NCI-H187 treated with DMSO at 0.1 percent for 48 hours (cell line): ENCODE data around the gene SMYD3.

ENCODE experiments used
- DNase-seq: peaks from one replicate; lab custom pipeline; 2025; lab: John Stamatoyannopoulos, UW

SMYD3 gene

DNA sequence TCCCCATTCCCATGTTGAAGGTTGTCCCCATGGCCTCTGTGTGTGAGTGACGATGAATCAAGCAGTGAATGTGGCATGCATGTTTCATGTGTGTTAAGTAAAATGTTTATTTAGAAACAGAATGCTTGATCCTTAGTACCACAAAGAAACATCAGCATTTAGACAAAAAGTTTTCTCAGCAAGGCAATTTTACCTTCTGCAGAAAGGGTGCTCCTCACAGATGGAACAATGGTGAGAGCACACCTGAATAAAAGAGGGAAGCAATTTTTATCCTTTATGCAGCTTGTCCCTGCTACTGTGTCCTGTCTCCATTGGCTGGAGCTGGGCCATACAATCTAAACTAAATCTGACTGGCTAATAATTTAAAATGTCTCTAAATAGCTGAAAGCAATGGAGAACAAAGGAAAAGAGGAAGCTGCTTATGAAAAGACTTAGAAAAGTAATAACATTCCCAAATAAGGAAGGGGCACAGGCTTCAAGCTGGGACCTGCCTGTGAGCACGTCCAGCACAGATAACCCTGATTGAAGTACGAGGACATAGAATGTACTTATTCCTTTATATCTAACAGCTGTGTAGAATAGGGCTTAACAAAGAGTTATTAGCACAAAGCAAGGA, 8.4 kb upstream of the SMYD3 start:
- DNase-seq: no peak

DNA sequence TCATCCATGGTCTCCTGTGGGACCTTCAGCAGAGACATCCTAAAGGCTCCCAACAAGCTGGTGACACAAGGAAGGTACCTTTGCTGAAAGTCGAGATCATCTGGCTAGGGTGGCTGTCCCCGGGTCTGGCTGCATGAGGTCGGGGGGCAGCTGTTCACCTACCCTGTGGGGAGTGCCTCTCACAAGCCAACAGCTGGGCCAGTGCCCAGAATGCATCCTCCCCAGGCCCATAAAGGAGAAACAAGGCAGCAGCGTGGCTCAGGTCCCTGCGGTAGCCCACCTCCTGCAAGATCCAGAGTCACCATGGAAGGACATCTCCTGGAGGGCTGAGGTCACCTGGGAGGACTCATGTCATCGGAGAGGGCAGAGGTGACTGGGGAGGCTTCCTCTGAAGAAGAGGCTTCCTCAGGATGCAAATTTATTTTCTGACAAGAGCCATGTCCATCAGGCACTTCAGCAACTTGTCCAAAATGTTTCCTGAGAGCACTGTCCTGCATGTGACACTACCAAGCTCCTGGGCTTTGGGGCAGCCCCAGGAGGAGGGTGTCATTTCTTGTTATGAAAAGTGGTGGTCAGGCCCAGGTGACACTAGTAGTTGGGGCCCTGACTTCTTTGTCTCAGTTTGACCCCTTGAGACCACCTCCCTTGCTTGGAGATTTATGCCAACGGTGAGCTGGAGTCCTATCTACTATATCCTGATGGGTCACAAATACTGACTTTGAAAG, 6.7 kb upstream of the SMYD3 start:
- no peak for DNase-seq

DNA sequence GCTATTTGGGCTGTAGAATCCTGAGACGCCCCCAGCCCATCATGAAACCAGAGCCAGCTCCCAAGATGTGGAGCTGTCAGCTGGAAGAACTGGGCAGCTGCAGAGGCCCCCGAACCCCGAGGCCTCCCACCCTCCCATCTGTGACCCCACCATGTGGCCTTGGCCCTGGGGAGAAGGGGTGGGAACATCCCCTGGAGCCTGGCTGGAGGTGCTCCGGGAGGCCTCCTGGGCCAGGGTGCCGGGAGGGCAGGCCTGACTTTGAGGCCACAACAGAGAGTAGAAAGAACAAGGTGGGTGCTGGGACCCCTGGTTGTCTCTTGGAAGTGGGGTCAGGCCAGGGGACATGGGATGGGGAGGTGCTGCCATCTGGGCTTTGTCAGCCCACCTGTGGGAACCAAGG, 6.0 kb upstream of the SMYD3 start:
- no peak for DNase-seq

DNA sequence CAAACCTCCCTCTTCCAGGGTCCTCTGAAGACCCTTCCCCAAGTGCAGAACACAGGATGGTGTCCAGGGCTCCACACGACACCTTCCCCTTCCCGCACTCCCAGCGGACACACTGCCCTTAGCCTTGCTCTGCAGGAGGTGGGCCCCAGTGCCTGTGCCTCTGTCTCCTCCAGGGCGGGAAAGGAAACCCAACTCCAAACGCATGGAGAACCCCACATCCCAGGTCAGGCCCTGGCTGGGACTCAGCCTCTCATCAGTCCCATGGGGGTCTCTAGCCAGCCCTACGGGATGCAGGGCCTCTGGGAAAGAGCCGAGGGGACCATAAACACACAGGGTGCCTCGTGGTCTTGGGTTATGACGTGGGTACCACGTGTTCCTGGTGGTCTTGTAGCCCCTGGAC, 5.6 kb upstream of the SMYD3 start:
- no peak for DNase-seq

DNA sequence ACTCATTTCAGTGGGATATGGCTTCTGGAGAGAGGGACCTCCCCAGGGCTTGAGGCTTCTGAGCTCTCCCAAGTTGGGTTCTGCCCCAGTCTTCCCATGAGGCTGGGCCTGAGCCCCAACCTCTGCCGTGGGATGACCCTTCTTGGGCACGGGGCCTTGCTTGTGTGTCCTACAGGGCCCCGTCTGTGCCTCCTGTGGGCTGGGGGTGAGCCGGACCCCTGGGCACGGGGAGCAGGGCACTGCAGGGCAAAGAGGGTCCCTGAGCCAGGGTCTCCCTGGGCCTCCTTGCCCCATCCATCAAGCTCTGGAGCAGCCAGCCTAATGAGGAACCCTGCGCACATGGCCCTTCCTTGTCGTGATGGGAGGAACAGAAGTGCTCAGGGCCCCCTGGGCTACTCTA, 5.2 kb upstream of the SMYD3 start:
- no peak for DNase-seq

DNA sequence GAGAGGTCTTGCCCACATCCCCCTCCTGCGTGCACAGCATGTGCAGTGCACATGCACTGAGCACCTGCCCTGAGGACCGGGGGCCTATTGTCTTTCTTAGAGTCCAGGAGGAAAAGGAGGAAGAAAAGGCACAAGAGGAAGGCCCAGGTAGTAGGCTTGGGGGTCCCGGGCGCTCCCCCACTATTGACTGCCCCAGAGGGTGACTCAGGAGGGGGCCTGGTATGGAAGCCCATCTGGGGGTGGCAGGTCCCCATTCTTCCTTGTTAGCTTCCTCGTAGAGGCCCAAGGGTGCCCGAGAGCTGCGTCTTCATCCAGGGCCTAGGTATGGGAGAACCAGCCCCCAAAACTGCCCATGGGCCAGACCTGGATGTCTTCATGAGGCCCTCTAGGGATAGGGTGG, 4.1 kb upstream of the SMYD3 start:
- no peak for DNase-seq

DNA sequence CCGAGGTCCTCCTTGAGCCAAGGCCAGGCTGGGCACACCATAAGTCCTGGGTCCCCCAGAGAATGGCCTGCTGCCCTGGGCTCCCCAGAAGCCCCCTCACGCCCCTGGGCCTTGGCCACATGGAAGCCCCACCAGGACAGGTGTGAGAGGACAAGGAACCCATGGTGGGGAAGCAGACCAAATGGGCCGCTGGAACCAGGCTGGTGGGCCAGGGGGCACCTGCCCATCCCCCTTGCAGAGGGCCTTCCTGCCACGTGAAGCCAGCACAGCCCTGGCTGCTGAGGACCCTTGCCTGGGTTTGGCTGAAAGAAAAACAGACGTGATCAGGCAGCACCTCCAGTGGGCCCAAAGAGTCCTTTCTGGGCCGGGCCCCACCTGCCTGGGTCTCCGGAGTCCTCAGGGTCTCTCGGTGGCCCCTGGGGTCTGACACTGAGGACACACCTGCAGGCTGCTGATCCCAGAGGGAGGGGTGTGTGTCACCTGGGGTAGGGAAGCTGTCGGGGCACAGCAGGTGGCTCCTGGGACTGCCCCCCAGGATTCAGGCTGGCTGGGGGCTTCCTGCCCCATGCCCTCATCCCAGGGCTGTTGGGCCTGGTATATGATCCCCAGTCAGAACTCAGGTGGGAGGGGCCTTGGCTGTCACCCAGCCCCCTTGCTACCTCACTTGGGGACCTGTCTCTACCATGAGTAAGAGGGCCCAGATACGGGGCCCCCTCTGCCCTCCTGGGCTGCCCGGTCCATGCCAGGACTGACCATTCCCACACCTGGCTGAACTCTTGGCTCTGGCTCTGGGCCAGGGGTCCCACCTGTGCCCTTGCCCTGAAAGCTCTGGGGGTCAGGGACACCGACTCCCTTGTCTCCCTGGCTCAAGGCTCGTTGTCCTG, 3.3 kb upstream of the SMYD3 start:
- no peak for DNase-seq

DNA sequence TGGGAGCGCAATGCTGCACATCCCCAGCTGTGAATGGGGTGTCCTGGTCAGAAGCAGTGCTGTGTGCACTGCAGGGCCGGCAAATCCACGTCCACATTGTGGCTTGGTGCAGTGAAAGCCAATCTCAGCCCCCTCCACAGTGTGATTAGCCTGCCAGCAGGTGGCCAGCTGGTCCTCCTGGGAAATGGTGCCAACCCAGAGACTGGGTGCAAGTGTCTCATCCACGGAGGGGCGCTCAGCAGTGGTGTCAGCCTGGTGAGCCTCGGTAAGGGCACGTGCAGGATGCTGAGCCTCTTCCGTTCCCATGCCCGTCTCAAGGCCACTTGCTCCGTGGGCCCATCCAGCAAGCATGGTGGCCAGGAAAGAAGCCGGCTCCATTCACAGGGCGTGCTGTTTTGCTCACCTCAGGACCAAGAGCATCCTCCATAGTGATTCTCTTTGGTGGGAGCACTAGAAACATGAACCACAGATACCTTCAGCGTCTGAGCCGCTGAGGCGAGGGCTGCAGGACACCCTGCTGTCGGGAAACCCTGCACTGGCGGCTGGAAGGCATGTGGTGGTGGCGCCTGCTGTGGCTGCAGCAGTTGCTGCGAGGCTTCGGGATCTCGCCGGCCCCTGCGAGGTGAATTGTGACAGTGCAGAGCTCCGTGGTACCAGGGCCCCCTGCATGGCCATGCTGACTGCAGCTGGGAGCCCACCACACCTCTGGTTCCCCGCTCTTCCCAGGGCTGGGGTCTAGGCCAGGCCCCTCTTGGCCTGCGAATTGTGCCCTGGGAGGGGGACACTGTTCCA, 2.0 kb upstream of the SMYD3 start:
- no peak for DNase-seq

DNA sequence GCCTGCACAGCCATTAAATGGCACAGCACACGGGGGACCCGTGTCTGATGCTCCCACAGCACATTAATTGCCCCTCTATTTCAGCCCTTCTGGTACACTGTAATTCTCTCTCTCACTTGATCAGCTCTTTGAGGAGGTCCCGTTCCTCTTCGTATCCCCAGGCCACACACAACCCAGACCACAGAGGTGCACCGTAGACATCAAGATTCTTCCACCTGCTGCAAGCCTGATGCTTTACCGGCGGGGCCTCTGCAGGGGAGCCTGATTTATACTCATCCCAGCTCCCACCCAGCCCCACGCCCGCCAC, 759 bp downstream of the SMYD3 start:
- DNase-seq: no peak

DNA sequence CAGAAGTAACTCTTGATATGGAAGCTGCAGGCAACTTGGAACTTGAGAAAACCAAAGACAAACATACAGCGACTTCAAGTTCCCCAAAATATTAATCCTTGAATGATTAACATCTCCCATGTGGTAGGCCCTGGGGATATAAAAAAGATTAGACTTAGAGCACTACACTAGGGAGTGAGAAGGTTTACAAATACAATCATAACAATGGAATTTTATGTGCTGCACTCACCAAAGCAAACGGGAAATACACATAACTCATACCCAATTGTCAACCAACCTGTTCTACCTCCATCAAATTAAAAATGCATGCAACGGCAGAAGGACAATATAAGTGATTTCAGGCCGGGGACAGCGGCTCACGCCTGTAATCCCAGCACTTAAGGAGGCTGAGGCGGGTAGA, 3.7 kb downstream of the SMYD3 start:
- no peak for DNase-seq

DNA sequence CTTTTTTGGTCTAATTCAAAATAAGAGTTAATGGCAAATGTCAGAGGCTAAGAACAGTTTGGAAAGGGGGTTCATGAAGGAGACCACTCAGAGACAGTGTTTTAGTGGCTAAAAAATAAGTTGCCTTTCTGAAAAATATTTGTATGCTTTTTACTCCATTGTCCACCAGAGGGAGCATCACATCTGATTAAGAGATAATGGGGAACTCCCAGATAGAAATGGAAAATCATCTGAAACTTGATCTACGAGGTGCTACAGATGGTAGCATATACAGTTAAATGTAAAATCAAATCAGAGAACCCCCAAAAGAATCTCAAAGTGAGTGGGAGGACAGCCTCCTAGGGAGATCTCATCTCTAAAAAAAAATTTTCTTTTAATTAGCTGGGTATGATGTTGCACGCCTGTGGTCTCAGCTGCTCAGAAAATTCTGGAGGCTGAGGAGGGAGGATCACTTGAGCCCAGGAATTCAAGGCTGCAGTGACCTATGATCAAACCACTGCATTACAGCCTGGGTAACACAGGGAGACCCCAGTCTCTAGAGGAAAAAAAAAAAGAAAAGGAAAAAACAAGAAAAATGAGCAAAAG, 9.7 kb downstream of the SMYD3 start:
- DNase-seq: no peak

DNA sequence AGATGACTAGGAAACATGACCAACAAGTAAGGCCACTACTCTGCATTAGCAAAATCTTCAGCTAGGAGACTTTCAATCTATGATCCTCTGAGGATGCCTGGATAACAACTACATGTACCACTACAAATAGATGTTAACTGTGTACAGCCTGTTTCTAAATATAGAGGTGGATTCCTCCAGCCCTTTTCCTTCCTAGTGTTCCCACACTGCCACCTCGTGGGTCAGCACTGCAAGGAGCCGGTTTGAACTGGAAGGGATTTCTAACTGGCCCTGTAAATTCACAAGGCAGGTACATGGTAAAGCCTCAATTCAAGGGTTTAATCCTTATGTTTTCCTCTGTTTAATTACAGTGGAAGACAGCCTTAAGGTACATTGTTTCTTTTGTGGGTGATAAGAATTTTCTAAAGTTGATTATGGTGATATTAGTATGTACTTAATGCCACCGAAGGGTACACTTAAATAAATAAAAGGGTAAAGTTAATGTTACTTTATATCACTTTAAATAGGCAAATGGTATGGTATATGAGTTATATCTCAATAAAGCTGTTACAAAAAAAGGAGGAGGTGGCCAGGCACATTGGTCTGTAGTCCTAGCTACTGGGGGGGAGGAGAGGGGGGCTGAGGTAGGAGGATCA, 14.4 kb downstream of the SMYD3 start:
- DNase-seq: no peak

DNA sequence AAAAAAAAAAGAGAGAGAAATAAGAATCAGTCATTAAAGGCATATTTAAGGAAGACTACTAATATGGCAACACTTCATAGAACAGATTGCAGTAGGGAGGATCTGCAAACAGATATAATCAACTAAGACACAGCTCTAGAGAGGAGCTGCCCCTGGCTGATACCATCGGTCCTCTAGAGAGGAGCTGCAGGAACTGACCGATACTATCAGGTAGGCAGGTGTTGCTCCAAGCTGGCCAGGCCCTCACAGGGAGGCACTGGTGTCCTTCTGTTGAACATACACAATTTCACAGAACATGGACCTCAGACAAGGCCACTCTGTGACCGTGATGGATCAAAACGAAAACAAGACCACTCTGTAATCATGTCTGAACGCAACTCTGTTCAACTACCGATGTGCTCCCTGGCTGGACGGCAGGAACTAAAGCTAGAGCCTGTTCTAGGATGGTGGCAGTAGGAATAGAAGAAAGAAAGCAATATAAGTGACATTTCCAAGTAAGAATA, 15.5 kb downstream of the SMYD3 start:
- DNase-seq: no peak

DNA sequence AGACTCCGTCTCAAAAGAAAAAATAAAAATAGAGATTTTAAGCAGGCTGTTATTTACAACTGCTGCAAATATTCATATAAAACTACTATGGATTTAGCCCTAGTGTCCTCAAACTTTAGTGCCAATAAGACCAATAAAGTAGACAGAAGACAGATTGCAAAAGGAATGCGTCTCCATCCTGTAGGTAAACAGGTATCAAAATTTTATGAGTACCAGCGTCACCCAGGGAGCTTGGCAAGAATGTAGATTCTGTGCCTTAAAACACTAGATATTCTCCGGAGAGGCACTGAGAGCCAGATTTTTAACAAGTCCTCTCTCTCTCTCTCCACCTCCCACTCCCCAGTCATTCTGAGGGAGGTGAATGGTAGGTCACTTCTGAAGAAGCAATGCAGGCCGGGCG, 18.4 kb downstream of the SMYD3 start:
- no peak for DNase-seq

DNA sequence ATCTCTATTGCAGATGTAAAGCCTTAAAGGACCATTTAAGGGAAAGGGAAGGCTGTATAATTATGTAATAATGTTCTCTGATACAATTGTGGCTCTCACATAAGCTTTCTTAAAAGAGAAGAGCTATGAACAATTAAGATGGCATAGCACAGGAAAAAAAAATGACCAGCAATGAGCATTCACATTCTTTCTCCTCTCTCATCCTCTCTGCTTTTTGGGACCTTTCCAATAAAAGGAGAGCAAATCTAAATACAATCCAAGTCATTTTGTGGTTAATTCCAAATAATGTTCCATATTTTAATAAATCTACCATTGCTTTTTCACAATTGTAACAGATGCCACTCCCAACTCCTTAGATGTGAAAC, 23.5 kb downstream of the SMYD3 start:
- DNase-seq: no peak

DNA sequence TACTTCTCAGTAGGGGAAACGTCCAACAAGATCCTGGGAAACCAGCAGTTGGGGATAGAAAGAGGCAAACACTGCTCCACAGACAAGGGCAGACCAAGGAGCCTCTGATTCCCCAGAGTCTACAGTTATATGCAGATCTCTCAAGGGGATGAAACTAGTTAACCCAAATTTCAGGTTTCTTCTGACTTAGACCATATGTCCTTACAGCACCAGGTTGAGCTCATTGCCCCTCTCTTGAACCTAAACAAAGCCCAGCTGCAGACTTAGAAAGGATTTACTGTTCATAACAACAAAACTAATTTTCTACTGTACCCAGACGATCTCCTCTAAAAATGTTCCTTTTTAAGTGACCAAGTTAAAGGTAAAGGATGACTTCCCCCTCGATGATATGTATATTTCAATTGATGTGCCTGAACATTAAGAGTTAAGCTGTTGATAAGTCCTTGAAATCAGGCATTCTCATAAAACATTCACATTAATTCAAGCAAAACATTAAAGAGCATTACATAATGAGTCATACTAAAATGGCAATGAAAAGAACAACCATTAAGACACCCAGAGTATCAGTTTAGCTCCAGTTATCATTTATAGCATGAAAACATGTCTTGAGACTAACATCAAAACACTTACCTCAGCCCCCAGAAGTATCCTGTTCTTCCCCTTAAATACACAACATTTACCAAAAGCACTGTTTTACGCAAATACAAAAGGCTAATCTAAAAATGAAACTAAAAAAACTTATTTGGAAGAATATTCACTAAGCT, 24.1 kb downstream of the SMYD3 start:
- DNase-seq: no peak

DNA sequence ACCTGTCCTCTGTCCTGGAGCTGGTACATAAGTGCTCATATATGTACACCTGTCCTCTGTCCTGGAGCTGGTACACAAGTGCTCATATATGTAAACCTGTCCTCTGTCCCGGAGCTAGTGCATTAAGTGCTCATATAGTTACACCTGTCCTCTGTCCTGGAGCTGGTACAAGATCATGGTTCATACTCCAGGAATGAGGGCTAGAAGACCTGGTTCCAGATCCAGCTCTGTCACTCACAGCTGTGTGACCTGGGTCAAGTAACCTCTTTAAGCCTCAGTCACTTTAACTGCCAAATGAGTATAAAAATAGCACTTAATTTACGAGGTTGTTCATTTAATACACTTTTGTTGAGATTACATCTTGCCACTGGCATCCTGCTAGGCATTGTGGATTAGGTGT, 28.0 kb downstream of the SMYD3 start:
- DNase-seq: no peak

DNA sequence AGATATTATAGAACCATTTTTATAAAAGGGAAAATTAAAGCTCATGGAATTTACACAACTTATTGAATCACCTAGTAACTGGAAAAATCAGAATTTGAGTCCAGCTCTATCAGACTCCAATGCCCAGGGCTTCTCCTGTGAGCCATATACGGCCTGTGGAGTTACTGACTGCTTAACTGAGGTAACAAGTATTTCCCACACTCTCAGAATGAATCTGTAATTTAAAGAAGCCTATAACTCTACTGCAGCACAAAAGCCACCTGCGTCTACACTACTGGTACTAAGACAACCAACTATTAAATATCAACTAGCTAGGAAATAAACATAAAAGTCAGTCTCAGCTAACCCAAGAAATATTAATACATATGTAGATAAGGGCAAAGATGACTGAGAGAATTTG, 29.4 kb downstream of the SMYD3 start:
- no peak for DNase-seq

DNA sequence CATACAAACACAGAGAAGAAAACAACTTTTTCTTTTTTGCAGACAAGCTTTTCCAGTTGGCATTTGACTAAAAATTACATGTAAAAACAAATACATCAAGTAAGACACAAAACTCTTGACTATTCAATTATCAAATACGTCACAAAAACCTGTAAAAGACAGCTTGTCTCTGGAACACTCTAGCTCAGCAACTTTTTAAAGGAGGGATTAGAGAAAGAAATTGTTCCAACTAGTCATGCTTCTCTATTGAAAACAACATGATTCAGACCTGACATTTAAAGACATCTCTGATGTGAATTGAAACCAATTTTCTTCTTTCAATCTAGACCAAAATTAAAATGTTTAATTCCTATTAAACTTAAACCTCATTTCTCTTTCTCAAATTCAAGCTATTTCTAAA, 30.3 kb downstream of the SMYD3 start:
- DNase-seq: no peak

DNA sequence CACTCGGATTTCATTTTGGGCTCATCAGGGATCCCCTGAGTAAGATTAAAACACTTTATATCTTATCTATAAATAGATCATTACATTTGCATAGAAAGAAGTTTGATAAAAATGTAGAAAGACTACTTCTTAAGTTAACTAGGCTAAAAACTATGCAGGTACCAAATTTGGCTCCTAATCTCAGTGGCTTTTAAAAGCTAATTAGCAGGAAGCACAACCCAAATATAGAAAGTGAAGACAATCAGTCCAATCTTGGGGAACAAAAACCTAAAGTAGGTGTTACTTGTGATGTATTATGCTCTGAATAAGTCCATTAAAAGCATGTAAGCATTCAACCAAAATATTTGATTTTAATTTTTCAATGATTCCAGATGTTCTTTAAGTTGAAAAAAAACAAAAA, 35.4 kb downstream of the SMYD3 start:
- DNase-seq: no peak

DNA sequence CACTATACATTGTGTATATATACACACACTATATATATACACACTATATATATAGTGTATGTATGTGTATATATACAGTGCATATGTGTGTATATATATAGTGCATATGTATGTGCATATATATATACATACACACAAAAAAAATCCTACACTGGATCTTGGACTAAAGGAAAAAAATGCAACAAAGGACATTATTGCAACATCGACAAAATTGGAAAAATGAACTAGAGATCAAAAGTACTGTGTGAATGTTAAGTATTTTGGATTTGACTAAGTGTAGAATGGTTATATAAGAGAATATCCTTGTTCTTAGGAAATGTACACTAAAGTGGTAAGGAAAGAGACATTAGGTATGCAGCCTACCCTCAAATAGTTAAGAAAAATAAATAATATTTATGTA, 36.5 kb downstream of the SMYD3 start:
- no peak for DNase-seq
